H9 (cell line): ENCODE data around the gene LZIC. TPM values are rescaled to one million over a fixed set of nuclear protein-coding genes. Genes with fewer than 3 reads are reported as not detected.

Experiments used
- DNase-seq: peaks from one replicate; pipeline ENCODE4 v3.0.0-alpha.2; 2017
- H2AFZ ChIP-seq: one replicate; pipeline ENCODE4 v1.6.1; 2013; ENCODE audit warnings: mild to moderate bottlenecking, low read length, control low read depth, moderate library complexity
- H2AK5ac ChIP-seq: 2 replicates; pipeline ENCODE4 v1.6.1; 2013; ENCODE audit warnings: low read length, control low read depth, mixed read lengths; ENCODE audit not compliant: insufficient read length
- H2BK120ac ChIP-seq: one replicate; pipeline ENCODE4 v1.6.1; 2013; ENCODE audit warnings: low read depth, mild to moderate bottlenecking, low read length, control low read depth, inconsistent platforms; ENCODE audit not compliant: poor library complexity, severe bottlenecking
- H2BK12ac ChIP-seq: 2 replicates; pipeline ENCODE4 v1.6.1; 2013; ENCODE audit warnings: low read length, control low read depth, mixed read lengths, low read depth; ENCODE audit not compliant: insufficient read length
- H2BK15ac ChIP-seq: 2 replicates; pipeline ENCODE4 v1.6.1; 2013; ENCODE audit warnings: low read depth, low read length, control low read depth
- H2BK20ac ChIP-seq: one replicate; pipeline ENCODE4 v1.6.1; 2013; ENCODE audit warnings: low read depth, mild to moderate bottlenecking, low read length, control low read depth, inconsistent platforms; ENCODE audit not compliant: poor library complexity, severe bottlenecking
- H2BK5ac ChIP-seq: 2 replicates; pipeline ENCODE4 v1.6.1; 2013; ENCODE audit warnings: low read length, control low read depth, mixed read lengths; ENCODE audit not compliant: insufficient read length
- H3K14ac ChIP-seq: 2 replicates; pipeline ENCODE4 v1.6.1; 2013; ENCODE audit warnings: low read length, control low read depth; ENCODE audit not compliant: insufficient read depth
- H3K18ac ChIP-seq: 2 replicates; pipeline ENCODE4 v1.6.1; 2013; ENCODE audit warnings: low read depth, mild to moderate bottlenecking, mixed read lengths, low read length, control low read depth; ENCODE audit not compliant: insufficient read length
- H3K23ac ChIP-seq: 2 replicates; pipeline ENCODE4 v1.6.1; 2013; ENCODE audit warnings: low read length, control low read depth, mixed read lengths, low read depth; ENCODE audit not compliant: insufficient read length
- H3K23me2 ChIP-seq: 2 replicates; pipeline ENCODE4 v1.6.1; 2013; ENCODE audit warnings: low read depth, mild to moderate bottlenecking, mixed read lengths, low read length, control low read depth; ENCODE audit not compliant: insufficient read length, poor library complexity, severe bottlenecking
- H3K27ac ChIP-seq: 2 replicates; pipeline ENCODE4 v1.5.1; 2013; ENCODE audit warnings: low read length, control low read depth, mixed read lengths, low read depth; ENCODE audit not compliant: insufficient read length
- H3K27me3 ChIP-seq: 2 replicates; pipeline ENCODE4 v1.6.1; 2013; ENCODE audit warnings: low read length, control low read depth, inconsistent platforms; ENCODE audit not compliant: insufficient read depth
- H3K4ac ChIP-seq: 2 replicates; pipeline ENCODE4 v1.6.1; 2013; ENCODE audit warnings: low read depth, mild to moderate bottlenecking, control low read depth, inconsistent platforms, low read length, moderate library complexity
- H3K4me1 ChIP-seq: 2 replicates; pipeline ENCODE4 v1.6.1; 2013; ENCODE audit warnings: low read length, control low read depth, inconsistent platforms; ENCODE audit not compliant: insufficient read depth
- H3K4me2 ChIP-seq: 2 replicates; pipeline ENCODE4 v1.6.1; 2013; ENCODE audit warnings: low read length, control low read depth, mixed read lengths; ENCODE audit not compliant: insufficient read length, insufficient read depth
- H3K56ac ChIP-seq: 2 replicates; pipeline ENCODE4 v1.6.1; 2013; ENCODE audit warnings: low read depth, mild to moderate bottlenecking, mixed read lengths, low read length, control low read depth; ENCODE audit not compliant: insufficient read length
- H3K79me1 ChIP-seq: 2 replicates; pipeline ENCODE4 v1.6.1; 2013; ENCODE audit warnings: low read depth, mild to moderate bottlenecking, moderate library complexity, low read length, control low read depth, inconsistent platforms; ENCODE audit not compliant: insufficient read depth, poor library complexity, severe bottlenecking
- H3K79me2 ChIP-seq: 2 replicates; pipeline ENCODE4 v1.6.1; 2013; ENCODE audit warnings: low read length, control low read depth, inconsistent platforms; ENCODE audit not compliant: insufficient read depth
- H3K9ac ChIP-seq: 2 replicates; pipeline ENCODE4 v1.6.1; 2013; ENCODE audit warnings: low read length, control low read depth, mixed read lengths; ENCODE audit not compliant: insufficient read length; ENCODE audit errors: extremely low read depth
- H3K9me3 ChIP-seq: one replicate; pipeline ENCODE4 v1.6.1; 2013; ENCODE audit warnings: low read depth, low read length, inconsistent platforms; ENCODE audit not compliant: control insufficient read depth
- H3T11ph ChIP-seq: one replicate; pipeline ENCODE4 v1.6.1; 2013; ENCODE audit warnings: mild to moderate bottlenecking, low read length, control low read depth, inconsistent platforms
- H4K20me1 ChIP-seq: one replicate; pipeline ENCODE4 v1.6.1; 2013; ENCODE audit not compliant: control insufficient read depth, insufficient read length, insufficient read depth
- H4K5ac ChIP-seq: 2 replicates; pipeline ENCODE4 v1.6.1; 2013; ENCODE audit warnings: low read depth, mild to moderate bottlenecking, mixed read lengths, low read length, control low read depth; ENCODE audit not compliant: insufficient read length
- H4K8ac ChIP-seq: replicated peaks from 2 replicates; pipeline ENCODE4 v1.6.1; 2013; ENCODE audit warnings: low read length, control low read depth, mixed read lengths, low read depth; ENCODE audit not compliant: insufficient read length
- H4K91ac ChIP-seq: 2 replicates; pipeline ENCODE4 v1.6.1; 2013; ENCODE audit warnings: low read depth, mild to moderate bottlenecking, moderate library complexity, mixed read lengths, low read length, control low read depth; ENCODE audit not compliant: insufficient read length
- H3K27ac Mint-ChIP-seq, 3 experiments: 2 replicates in 2 of 3; 3 replicates in 1 of 3; pipeline ENCODE4 v1.8.0; 2020 to 2021; ENCODE audit warnings: mixed read lengths in 3 of 3, mild to moderate bottlenecking in 1 of 3, moderate library complexity in 1 of 3
- H3K27me3 Mint-ChIP-seq: 2 replicates; pipeline ENCODE4 v1.8.0; 2021; ENCODE audit warnings: low read depth, mild to moderate bottlenecking, moderate library complexity, mixed read lengths
- H3K36me3 Mint-ChIP-seq, 3 experiments: 2 replicates in 2 of 3; 3 replicates in 1 of 3; pipeline ENCODE4 v1.8.0; 2020 to 2021; ENCODE audit warnings: low read depth in 3 of 3, mixed read lengths in 3 of 3; ENCODE audit not compliant: insufficient read depth in 1 of 3
- H3K4me1 Mint-ChIP-seq, 2 experiments: 2 replicates each; pipeline ENCODE4 v1.8.0; 2020; ENCODE audit warnings: mixed read lengths in 2 of 2
- H3K4me3 Mint-ChIP-seq, 2 experiments: 2 replicates in 1 of 2; 3 replicates in 1 of 2; pipeline ENCODE4 v1.8.0; 2020 to 2021; ENCODE audit warnings: mild to moderate bottlenecking in 2 of 2, mixed read lengths in 2 of 2, moderate library complexity in 1 of 2
- H3K9me3 Mint-ChIP-seq, 2 experiments: 2 replicates in 1 of 2; 3 replicates in 1 of 2; pipeline ENCODE4 v1.8.0; 2020; ENCODE audit warnings: mild to moderate bottlenecking in 2 of 2, mixed read lengths in 2 of 2, moderate library complexity in 1 of 2
- WGBS: extraction: QIAGEN DNeasy Blood & Tissue Kit; methylation state at CpG from one replicate; pipeline ENCODE4 v1.1.7; 2013; ENCODE audit warnings: missing lambda C conversion rate, low lambda C conversion rate, mixed read lengths; ENCODE audit not compliant: insufficient read length; ENCODE audit errors: extremely low coverage; 5-methylcytosine and 5-hydroxymethylcytosine counted together
- total RNA-seq: library from RNA; stranded (reverse); gene quantifications from 2 replicates; pipeline ENCODE4 v1.2.1, GENCODE V29; 2021
- TF ChIP-seq, protein P1 (sequence below): fragments of 200-600 bp; sonication (generic); conservative IDR thresholded peaks from 3 replicates; pipeline ENCODE4 v1.8.0; 2021; ENCODE audit warnings: antibody characterized with exemption, mild to moderate bottlenecking

LZIC gene
- total RNA-seq, 1 experiment from 2014 or later: 22.9 TPM

DNA sequence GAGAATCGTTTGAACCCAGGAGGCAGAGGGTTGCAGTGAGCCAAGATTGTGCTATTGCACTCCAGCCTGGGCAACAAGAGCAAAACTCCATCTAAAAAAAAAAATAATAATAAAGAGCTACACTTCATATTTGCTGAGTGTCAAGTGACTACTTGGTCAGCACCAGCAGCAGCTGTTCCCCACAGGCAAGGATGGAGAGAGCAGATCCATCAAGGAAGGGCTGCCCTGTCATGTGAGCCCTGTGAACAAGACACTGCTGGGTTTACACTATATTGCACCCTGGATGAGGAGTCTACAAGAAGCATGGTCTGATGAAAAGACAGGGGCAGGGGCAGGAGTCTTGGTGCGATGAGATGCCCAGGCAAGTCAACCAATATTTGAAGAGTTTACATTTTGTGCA is 36.7 kb downstream of the LZIC start:
- Histone ChIP-seq H3T11ph (no peak overlapping the region), H2BK120ac (no peak overlapping the region), H2BK5ac (no peak overlapping the region), H3K4me1 (0 out of 2 replicates have a peak, but pooled peaks cover 2% of the 10 kb centered on the region), H3K79me1 (no peaks in the 10 kb centered on the region), H2BK12ac (no peak overlapping the region), H4K8ac (no peak overlapping the region), H2BK20ac (no peak overlapping the region), H3K4ac (no peak overlapping the region), H3K9ac (no peak overlapping the region), H4K91ac (no peak overlapping the region), H3K23me2 (peaks cover 12% of the 10 kb centered on the region), H3K9me3 (no peaks in the 10 kb centered on the region), H2AFZ (no peak overlapping the region), H2AK5ac (no peak overlapping the region), H3K4me2 (no peak overlapping the region), H4K20me1 (no peaks in the 10 kb centered on the region), H3K27ac (no peak overlapping the region), H3K56ac (no peak overlapping the region), H3K23ac (no peak overlapping the region), H2BK15ac (no peak overlapping the region), H3K27me3 (no peaks in the 10 kb centered on the region), H3K79me2 (peaks cover 3% of the 10 kb centered on the region; the same call in 1 of the 2 replicates), H4K5ac (no peak overlapping the region), H3K14ac (no peak overlapping the region), H3K18ac (no peak overlapping the region)
- Mint-ChIP-seq H3K9me3 (no peaks in the 10 kb centered on the region), H3K4me3 (no peak overlapping the region), H3K36me3 (no peaks in the 10 kb centered on the region; a peak in 1 of 7 replicates), H3K27me3 (no peaks in the 10 kb centered on the region; the same call in 1 of the 2 replicates), H3K4me1 (peaks cover 20 to 32% of the 10 kb centered on the region in 2 experiments), H3K27ac (no peak overlapping the region; a peak in 1 of 7 replicates)
- no CpG with 5 or more reads among the region's 2 CpGs for WGBS
- no peak for DNase-seq
- TF ChIP-seq, protein P1, sequence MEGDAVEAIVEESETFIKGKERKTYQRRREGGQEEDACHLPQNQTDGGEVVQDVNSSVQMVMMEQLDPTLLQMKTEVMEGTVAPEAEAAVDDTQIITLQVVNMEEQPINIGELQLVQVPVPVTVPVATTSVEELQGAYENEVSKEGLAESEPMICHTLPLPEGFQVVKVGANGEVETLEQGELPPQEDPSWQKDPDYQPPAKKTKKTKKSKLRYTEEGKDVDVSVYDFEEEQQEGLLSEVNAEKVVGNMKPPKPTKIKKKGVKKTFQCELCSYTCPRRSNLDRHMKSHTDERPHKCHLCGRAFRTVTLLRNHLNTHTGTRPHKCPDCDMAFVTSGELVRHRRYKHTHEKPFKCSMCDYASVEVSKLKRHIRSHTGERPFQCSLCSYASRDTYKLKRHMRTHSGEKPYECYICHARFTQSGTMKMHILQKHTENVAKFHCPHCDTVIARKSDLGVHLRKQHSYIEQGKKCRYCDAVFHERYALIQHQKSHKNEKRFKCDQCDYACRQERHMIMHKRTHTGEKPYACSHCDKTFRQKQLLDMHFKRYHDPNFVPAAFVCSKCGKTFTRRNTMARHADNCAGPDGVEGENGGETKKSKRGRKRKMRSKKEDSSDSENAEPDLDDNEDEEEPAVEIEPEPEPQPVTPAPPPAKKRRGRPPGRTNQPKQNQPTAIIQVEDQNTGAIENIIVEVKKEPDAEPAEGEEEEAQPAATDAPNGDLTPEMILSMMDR: no peak
